GM12875 (cell line): ENCODE measurements around the gene VPS13D.

Source experiments
- H3K4me3 ChIP-seq: one replicate; pipeline ENCODE4 v1.5.1; 2011; ENCODE audit warnings: low read depth, low read length, control low read depth
- CTCF ChIP-seq: IDR thresholded peaks from 2 replicates; pipeline ENCODE4 v1.5.1; 2011; ENCODE audit warnings: low read depth, mild to moderate bottlenecking, control low read depth, inconsistent platforms, low read length, moderate library complexity, borderline replicate concordance; ENCODE audit not compliant: insufficient read depth

Gene VPS13D

GRCh38 chr1:12229835-12230548 lies at the start of gene VPS13D:
Gene VPS13D (plus strand): TSS chr1:12230030. CDS start chr1:12234267, 4,237 bp downstream.
- TF ChIP-seq CTCF, result peak; percentile 99

GRCh38 chr1:12180315-12180714 lies 49.5 kb upstream of the VPS13D start:
- TF ChIP-seq CTCF, result no peak
- H3K4me3 ChIP-seq, result no peak overlapping the region

More at GRCh38 chr1:12229835-12230548, at the start of gene VPS13D:
- peak within 1 kb of the TSS; percentile 94 for H3K4me3 ChIP-seq

- TF ChIP-seq CTCF, result no peak
Measured at GRCh38 chr1:12180903-12181302, 48.9 kb upstream of the VPS13D start.

GRCh38 chr1:12181568-12181967 lies 48.3 kb upstream of the VPS13D start:
- no peak for TF ChIP-seq CTCF
- H3K4me3 ChIP-seq, result no peak overlapping the region

More at GRCh38 chr1:12180903-12181302, 48.9 kb upstream of the VPS13D start:
- no peak overlapping the region for H3K4me3 ChIP-seq

- TF ChIP-seq CTCF, result no peak
Measured at GRCh38 chr1:12182410-12182984, 47.3 kb upstream of the VPS13D start.

GRCh38 chr1:12183095-12183794 lies 46.6 kb upstream of the VPS13D start:
- H3K4me3 ChIP-seq, result no peak overlapping the region
- no peak for TF ChIP-seq CTCF

More at GRCh38 chr1:12182410-12182984, 47.3 kb upstream of the VPS13D start:
- H3K4me3 ChIP-seq, result no peak overlapping the region
